Measurements from ENCODE around the gene UBE3D.

DNA sequence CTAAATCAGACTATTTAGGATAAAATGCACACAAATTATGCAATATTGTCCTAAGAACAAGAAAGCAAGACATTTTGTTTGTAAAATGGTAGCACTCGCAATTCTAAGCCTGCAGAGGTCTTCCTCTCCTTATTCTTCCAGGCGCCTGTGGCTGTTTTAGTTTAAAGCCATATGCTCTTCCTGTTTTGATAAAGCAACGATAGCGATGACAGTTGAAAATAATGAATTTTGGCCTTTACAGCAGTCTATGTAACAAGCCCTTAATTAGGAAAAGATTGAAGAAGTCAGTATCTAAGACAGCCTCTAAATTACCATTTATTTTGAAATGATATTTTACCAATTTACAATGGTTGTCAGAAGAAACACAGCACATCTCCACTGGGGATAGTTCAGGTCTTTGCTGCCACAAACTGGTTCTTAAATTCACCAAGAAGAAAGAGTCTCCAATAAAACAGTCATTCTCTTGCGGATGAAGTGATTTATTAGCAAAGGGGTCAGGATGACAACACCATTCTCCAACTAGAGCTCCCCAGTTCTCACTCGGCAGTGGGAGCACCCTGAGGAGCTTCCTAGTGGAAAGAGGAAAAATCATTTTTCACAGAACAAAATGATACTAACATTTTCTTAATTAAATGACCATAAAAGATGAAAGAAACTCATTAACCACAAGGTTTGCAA lies 21.4 kb downstream of the UBE3D start:
- TF ChIP-seq POLR2A (IDR thresholded peaks at IDR 0.05), result no peak
- TF ChIP-seq, protein P1, sequence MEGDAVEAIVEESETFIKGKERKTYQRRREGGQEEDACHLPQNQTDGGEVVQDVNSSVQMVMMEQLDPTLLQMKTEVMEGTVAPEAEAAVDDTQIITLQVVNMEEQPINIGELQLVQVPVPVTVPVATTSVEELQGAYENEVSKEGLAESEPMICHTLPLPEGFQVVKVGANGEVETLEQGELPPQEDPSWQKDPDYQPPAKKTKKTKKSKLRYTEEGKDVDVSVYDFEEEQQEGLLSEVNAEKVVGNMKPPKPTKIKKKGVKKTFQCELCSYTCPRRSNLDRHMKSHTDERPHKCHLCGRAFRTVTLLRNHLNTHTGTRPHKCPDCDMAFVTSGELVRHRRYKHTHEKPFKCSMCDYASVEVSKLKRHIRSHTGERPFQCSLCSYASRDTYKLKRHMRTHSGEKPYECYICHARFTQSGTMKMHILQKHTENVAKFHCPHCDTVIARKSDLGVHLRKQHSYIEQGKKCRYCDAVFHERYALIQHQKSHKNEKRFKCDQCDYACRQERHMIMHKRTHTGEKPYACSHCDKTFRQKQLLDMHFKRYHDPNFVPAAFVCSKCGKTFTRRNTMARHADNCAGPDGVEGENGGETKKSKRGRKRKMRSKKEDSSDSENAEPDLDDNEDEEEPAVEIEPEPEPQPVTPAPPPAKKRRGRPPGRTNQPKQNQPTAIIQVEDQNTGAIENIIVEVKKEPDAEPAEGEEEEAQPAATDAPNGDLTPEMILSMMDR (IDR thresholded peaks at IDR 0.05), result no peak

All from testis (tissue), 2 donors.